ENCODE measurements around the gene BCL2L1.

Gene BCL2L1

DNA sequence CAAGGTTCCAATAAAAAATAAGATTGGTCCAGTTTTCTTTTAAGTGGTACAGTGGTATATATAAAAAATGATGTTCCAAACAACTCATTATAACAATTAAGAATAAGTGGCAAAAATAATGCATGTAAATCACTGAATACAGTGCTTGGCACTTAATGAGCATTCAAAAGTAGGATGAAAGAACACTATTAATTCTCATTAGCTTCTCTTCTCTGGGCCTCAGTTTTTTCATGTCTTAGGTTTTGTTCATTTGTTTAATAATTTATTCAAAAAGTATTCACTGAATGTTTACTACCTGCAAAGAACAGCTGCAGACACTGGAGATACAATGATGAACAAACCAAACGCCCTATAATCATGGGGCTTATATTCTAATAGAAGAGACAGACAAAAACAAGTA, 21.1 kb downstream of the BCL2L1 start:
- DNase-seq (ENCODE audit: low read depth): no peak
- no peak overlapping the region for H3K4me3 ChIP-seq (ENCODE audit: low read depth, low read length)
- TF ChIP-seq CTCF (conservative IDR thresholded peaks at IDR 0.05; ENCODE audit: low read depth, low read length): no peak

- no peak for DNase-seq (ENCODE audit: low read depth)
- H3K4me3 ChIP-seq (ENCODE audit: low read depth, low read length): no peak overlapping the region
- TF ChIP-seq CTCF (conservative IDR thresholded peaks at IDR 0.05; ENCODE audit: low read depth, low read length): no peak
These were observed 21.9 kb downstream of the BCL2L1 start for GRCh38 chr20:31700747-31701146.

- H3K4me3 ChIP-seq (ENCODE audit: low read depth, low read length): no peak overlapping the region
- DNase-seq (ENCODE audit: low read depth): no peak
- TF ChIP-seq CTCF (conservative IDR thresholded peaks at IDR 0.05; ENCODE audit: low read depth, low read length): no peak
These were observed 22.6 kb downstream of the BCL2L1 start for GRCh38 chr20:31699801-31700728.

DNA sequence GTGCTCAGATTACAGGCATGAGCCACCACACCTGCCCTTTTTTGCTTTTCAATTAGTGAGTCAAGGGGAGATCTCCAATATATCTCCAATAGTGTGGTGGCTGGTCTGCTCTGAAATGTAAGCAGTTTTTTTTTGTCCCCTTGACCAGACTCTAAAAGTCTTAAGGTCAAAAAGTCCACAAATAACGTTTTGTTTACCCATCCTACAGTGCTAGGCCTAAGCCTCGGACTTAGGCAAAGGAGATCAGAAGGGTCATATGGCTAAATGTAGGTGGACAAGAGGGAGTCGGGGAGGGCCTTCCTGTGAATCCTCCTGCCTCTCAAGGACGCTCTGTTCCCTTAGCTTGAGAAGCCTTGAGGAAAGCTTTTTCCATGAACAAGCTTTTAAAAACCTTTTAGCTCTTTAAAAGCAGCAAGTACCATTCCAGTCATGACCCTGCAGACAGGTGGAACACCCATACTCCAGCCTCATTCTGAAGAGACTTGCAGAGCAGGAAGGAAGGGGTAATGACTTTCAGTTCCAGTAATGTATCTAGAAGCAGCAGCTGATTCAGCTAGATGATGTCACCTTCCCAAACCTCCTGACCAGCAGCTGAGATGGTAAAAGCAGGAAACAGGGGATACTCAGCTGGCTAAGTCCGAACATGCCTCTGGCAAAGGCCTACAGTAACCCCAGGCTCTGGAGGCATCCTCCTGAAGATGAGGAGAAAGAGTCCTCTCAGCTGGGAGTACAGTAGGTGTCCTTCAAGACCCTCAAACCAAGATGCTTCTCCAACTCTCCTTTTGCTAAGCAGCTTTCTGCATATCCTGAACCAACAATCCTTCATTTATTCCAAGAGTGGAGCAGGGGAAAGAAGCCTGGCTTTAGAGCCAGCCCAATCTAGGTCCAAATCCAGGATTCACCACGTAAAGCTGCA, 23.6 kb downstream of the BCL2L1 start:
- no peak for TF ChIP-seq CTCF (conservative IDR thresholded peaks at IDR 0.05; ENCODE audit: low read depth, low read length)
- H3K4me3 ChIP-seq (ENCODE audit: low read depth, low read length): no peak overlapping the region
- DNase-seq (ENCODE audit: low read depth): peak; percentile 98

- H3K4me3 ChIP-seq (ENCODE audit: low read depth, low read length): no peak overlapping the region
- TF ChIP-seq CTCF (conservative IDR thresholded peaks at IDR 0.05; ENCODE audit: low read depth, low read length): no peak
- no peak for DNase-seq (ENCODE audit: low read depth)
These were observed 24.3 kb downstream of the BCL2L1 start for GRCh38 chr20:31698243-31698802.

GRCh38 chr20:31695849-31696804, 26.5 kb downstream of the BCL2L1 start:
- no peak overlapping the region for H3K4me3 ChIP-seq (ENCODE audit: low read depth, low read length)
- no peak for DNase-seq (ENCODE audit: low read depth)
- no peak for TF ChIP-seq CTCF (conservative IDR thresholded peaks at IDR 0.05; ENCODE audit: low read depth, low read length)
